ENCODE measurements around the gene KLF6. TPM values are rescaled to one million over a fixed set of nuclear protein-coding genes. Genes with fewer than 3 reads are reported as not detected.

The KLF6 gene
- total and polyA plus RNA-seq, 8 donors, result 25.9 to 187 (median 94.0) TPM

- Histone ChIP-seq H3K27me3 (no peaks in the 10 kb centered on the region), H3K9me3 (no peaks in the 10 kb centered on the region), H3K27ac (peak overlapping the region; percentile 69 to 94 (median 91)), H3K4me3 (no peak overlapping the region), H3K36me3 (no peaks in the 10 kb centered on the region), H3K4me1 (peaks cover 62 to 89% (median 72%) of the 10 kb centered on the region in 4 donors)
- intact Hi-C loops (cut with DNase I; ENCODE audit: low total_unique reads), result no loop called here
- WGBS, 5 donors, result 19 to 43% (median 38%) methylated on average over 5 of the region's 5 CpGs
- TF ChIP-seq EP300 (IDR thresholded peaks at IDR 0.05) (no peak), POLR2AphosphoS5 (IDR thresholded peaks at IDR 0.05) (peak in 2 of 3 donors; percentile 43 to 59)
- DNase-seq, result peak; percentile 63 to 77
These were observed 21.6 kb upstream of the KLF6 start for GRCh38 chr10:3806603-3807002.

GRCh38 chr10:3805791-3806461 is 20.9 kb upstream of the KLF6 start:
- H3K4me1 ChIP-seq, result peaks cover 55 to 82% (median 65%) of the 10 kb centered on the region in 4 donors
- H3K27ac ChIP-seq, result peak overlapping the region; percentile 71 to 94 (median 91)
- DNase-seq, result peak in 1 of 2 donors; percentile 61
- H3K27me3 ChIP-seq, result no peaks in the 10 kb centered on the region
- TF ChIP-seq POLR2AphosphoS5 (IDR thresholded peaks at IDR 0.05) (no peak), EP300 (IDR thresholded peaks at IDR 0.05) (no peak), POLR2A (IDR thresholded peaks at IDR 0.05) (no peak), CTCF (IDR thresholded peaks at IDR 0.05) (no peak)
- WGBS, 5 donors, result 51 to 61% (median 55%) methylated on average over 8 to 10 of the region's 10 CpGs
- H3K36me3 ChIP-seq, result no peaks in the 10 kb centered on the region
- H3K4me3 ChIP-seq, result peak overlapping the region in 1 of 4 donors; percentile 1
- no peaks in the 10 kb centered on the region for H3K9me3 ChIP-seq
- intact Hi-C loops (cut with DNase I; ENCODE audit: low total_unique reads), result no loop called here

GRCh38 chr10:3805201-3805790 is 20.3 kb upstream of the KLF6 start:
- Histone ChIP-seq H3K27ac (peak overlapping the region; percentile 67 to 94 (median 91)), H3K9me3 (no peaks in the 10 kb centered on the region), H3K4me3 (peak overlapping the region in 1 of 4 donors; percentile 1), H3K36me3 (no peaks in the 10 kb centered on the region), H3K4me1 (peaks cover 49 to 76% (median 60%) of the 10 kb centered on the region in 4 donors), H3K27me3 (no peaks in the 10 kb centered on the region)
- DNase-seq, result peak in 1 of 2 donors; percentile 79
- TF ChIP-seq POLR2A (IDR thresholded peaks at IDR 0.05) (no peak), POLR2AphosphoS5 (IDR thresholded peaks at IDR 0.05) (peak; percentile 21 to 67 (median 42))
- WGBS, 5 donors, result 44 to 65% (median 53%) methylated on average over 7 of the region's 7 CpGs
- intact Hi-C loops (cut with DNase I; ENCODE audit: low total_unique reads), result no loop called here

GRCh38 chr10:3803927-3804741 is 19.1 kb upstream of the KLF6 start:
- Histone ChIP-seq H3K27ac (peak overlapping the region; percentile 59 to 94 (median 91)), H3K9me3 (no peaks in the 10 kb centered on the region), H3K36me3 (no peaks in the 10 kb centered on the region), H3K4me1 (peaks cover 42 to 65% (median 52%) of the 10 kb centered on the region in 4 donors), H3K4me3 (no peak overlapping the region), H3K27me3 (no peaks in the 10 kb centered on the region)
- intact Hi-C loops (cut with DNase I; ENCODE audit: low total_unique reads), result no loop called here
- WGBS, 5 donors, result 49 to 67% (median 52%) methylated on average over 13 of the region's 13 CpGs
- no peak for DNase-seq
- no peak for TF ChIP-seq POLR2A (IDR thresholded peaks at IDR 0.05)
- no peak for TF ChIP-seq CTCF (IDR thresholded peaks at IDR 0.05)
- TF ChIP-seq POLR2AphosphoS5 (IDR thresholded peaks at IDR 0.05), result no peak
- TF ChIP-seq EP300 (IDR thresholded peaks at IDR 0.05), result no peak

- Histone ChIP-seq H3K27ac (peak overlapping the region; percentile 73 to 94 (median 91)), H3K36me3 (no peaks in the 10 kb centered on the region), H3K4me3 (no peak overlapping the region), H3K4me1 (peaks cover 39 to 58% (median 45%) of the 10 kb centered on the region in 4 donors), H3K27me3 (no peaks in the 10 kb centered on the region), H3K9me3 (no peaks in the 10 kb centered on the region)
- TF ChIP-seq POLR2A (IDR thresholded peaks at IDR 0.05) (no peak), EP300 (IDR thresholded peaks at IDR 0.05) (no peak), CTCF (IDR thresholded peaks at IDR 0.05) (no peak), POLR2AphosphoS5 (IDR thresholded peaks at IDR 0.05) (peak in 1 of 3 donors; percentile 23)
- intact Hi-C loops (cut with DNase I; ENCODE audit: low total_unique reads), result no loop called here
- 23 to 50% (median 39%) methylated on average over 11 of the region's 11 CpGs for WGBS, 5 donors
- peak in 1 of 2 donors; percentile 74 for DNase-seq
These were observed 18.4 kb upstream of the KLF6 start for GRCh38 chr10:3803295-3803926.
